Hepatocyte (in vitro differentiated cells): ENCODE data around the gene SCYGR3.

Experiments used
- CTCF ChIP-seq: fragments of 200-600 bp; sonication (generic); IDR thresholded peaks from 2 replicates; pipeline ENCODE4 v1.5.1; 2016; ENCODE audit warnings: antibody characterized with exemption, mild to moderate bottlenecking; ENCODE audit not compliant: poor library complexity
- EZH2 ChIP-seq: fragments of 200-600 bp; sonication (generic); IDR thresholded peaks from 2 replicates; pipeline ENCODE4 v1.6.1; 2016; ENCODE audit warnings: antibody characterized with exemption, mild to moderate bottlenecking, borderline replicate concordance
- EZH2phosphoT487 ChIP-seq: fragments of 200-600 bp; sonication (generic); IDR thresholded peaks from one replicate; pipeline ENCODE4 v1.6.1; 2018; ENCODE audit warnings: antibody characterized with exemption, mild to moderate bottlenecking, low read depth, moderate library complexity; ENCODE audit not compliant: unreplicated experiment, severe bottlenecking

- TF ChIP-seq CTCF: no peak
- no peak for TF ChIP-seq EZH2
- TF ChIP-seq EZH2phosphoT487: no peak
These were observed 16.6 kb downstream of the SCYGR3 start for GRCh38 chr2:227597998-227598397.
